ENCODE measurements around the gene ADRA2C. TPM values are rescaled to one million over a fixed set of nuclear protein-coding genes. Genes with fewer than 3 reads are reported as not detected.
A peak's percentile ranks its signal among the peaks of the same experiment; 100 is the strongest.

The ADRA2C gene
- total RNA-seq, 1 experiment from 2014 or later = 28.1 TPM

- no peaks in the 10 kb centered on the region for H3K79me2 ChIP-seq (ENCODE audit: insufficient read depth, low read length)
Observed at GRCh38 chr4:3756343-3757059, 9.7 kb upstream of the ADRA2C start.

DNA sequence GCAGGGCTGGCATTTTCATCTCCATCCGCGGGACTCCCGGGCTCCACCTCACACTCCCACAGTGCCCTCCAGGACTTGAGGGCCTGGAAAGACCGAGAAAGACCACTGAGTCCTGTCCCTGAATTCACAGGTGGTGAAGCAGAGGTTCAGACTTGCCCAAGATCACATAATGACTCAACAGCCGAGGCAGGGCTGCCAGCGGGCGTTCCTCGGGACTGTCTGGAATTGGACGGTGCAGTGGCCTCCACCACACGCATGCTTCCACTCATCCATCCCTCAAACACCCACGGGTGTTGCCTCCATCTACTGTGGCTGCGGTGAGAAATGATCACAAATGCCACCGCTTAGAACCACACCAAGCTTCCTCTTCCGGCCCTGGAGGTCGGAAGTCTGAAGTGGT, 6.9 kb upstream of the ADRA2C start:
- ATAC-seq = no peak
- intact Hi-C loops (cut with micrococcal nuclease) = no loop called here
- BruUV-seq (replicated peaks) = no TSS peak
- no peak for DNase-seq (ENCODE audit: low read depth, low spot score)
- no peaks in the 10 kb centered on the region for H3K9me2 ChIP-seq (ENCODE audit: insufficient read depth)
- no peak overlapping the region for H3K4me2 ChIP-seq (ENCODE audit: low read length)
- no peaks in the 10 kb centered on the region for H3K27me3 ChIP-seq (ENCODE audit: insufficient read depth, low read length)
- H3K36me3 ChIP-seq (ENCODE audit: control insufficient read depth in 1 of 2, insufficient read depth in 2 of 2, low read length in 2 of 2) = no peaks in the 10 kb centered on the region
- H3K27ac ChIP-seq (ENCODE audit: low read depth, low read length) = no peak overlapping the region
- no peak overlapping the region for H3K9ac ChIP-seq (ENCODE audit: low read length)
- H3K4me1 ChIP-seq (ENCODE audit: control insufficient read depth in 1 of 2, insufficient read depth in 2 of 2, low read length in 2 of 2) = peaks cover 0 to 7% of the 10 kb centered on the region in 2 experiments; a peak in 1 of 4 replicates
- ChIA-PET POLR2A (no interaction called here), CTCF (no interaction called here), RAD21 (ENCODE audit: low non-redundant PET in 1 of 2, low total read pairs in 2 of 2, uncharacterized antibody in 2 of 2, unreplicated experiment in 2 of 2) (no interaction called here)
- TF ChIP-seq SP1 (IDR thresholded peaks at IDR 0.05; ENCODE audit: low read depth) = no peak
- TF ChIP-seq, protein P1, sequence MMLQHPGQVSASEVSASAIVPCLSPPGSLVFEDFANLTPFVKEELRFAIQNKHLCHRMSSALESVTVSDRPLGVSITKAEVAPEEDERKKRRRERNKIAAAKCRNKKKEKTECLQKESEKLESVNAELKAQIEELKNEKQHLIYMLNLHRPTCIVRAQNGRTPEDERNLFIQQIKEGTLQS (IDR thresholded peaks at IDR 0.05) = no peak
- no peak for TF ChIP-seq EZH2phosphoT487 (IDR thresholded peaks at IDR 0.05; ENCODE audit: borderline replicate concordance)
- TF ChIP-seq ZBTB33 (IDR thresholded peaks at IDR 0.05; ENCODE audit: extremely low read depth, insufficient replicate concordance, low read length) = no peak
- TF ChIP-seq TCF7L2 (IDR thresholded peaks at IDR 0.05; ENCODE audit: borderline replicate concordance, extremely low read depth, insufficient read depth, insufficient read length) = no peak
- no peak for TF ChIP-seq CEBPB (IDR thresholded peaks at IDR 0.05; ENCODE audit: low read depth)
- TF ChIP-seq, protein P2, sequence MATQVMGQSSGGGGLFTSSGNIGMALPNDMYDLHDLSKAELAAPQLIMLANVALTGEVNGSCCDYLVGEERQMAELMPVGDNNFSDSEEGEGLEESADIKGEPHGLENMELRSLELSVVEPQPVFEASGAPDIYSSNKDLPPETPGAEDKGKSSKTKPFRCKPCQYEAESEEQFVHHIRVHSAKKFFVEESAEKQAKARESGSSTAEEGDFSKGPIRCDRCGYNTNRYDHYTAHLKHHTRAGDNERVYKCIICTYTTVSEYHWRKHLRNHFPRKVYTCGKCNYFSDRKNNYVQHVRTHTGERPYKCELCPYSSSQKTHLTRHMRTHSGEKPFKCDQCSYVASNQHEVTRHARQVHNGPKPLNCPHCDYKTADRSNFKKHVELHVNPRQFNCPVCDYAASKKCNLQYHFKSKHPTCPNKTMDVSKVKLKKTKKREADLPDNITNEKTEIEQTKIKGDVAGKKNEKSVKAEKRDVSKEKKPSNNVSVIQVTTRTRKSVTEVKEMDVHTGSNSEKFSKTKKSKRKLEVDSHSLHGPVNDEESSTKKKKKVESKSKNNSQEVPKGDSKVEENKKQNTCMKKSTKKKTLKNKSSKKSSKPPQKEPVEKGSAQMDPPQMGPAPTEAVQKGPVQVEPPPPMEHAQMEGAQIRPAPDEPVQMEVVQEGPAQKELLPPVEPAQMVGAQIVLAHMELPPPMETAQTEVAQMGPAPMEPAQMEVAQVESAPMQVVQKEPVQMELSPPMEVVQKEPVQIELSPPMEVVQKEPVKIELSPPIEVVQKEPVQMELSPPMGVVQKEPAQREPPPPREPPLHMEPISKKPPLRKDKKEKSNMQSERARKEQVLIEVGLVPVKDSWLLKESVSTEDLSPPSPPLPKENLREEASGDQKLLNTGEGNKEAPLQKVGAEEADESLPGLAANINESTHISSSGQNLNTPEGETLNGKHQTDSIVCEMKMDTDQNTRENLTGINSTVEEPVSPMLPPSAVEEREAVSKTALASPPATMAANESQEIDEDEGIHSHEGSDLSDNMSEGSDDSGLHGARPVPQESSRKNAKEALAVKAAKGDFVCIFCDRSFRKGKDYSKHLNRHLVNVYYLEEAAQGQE (IDR thresholded peaks at IDR 0.05; ENCODE audit: low read depth) = no peak
- H3K79me2 ChIP-seq (ENCODE audit: insufficient read depth, low read length) = no peaks in the 10 kb centered on the region
- H3K9me3 ChIP-seq (ENCODE audit: control insufficient read depth in 1 of 2, insufficient read depth in 1 of 2, low read depth in 1 of 2, low read length in 2 of 2) = no peaks in the 10 kb centered on the region
- no peaks in the 10 kb centered on the region for H4K20me1 ChIP-seq (ENCODE audit: insufficient read depth)
- no peak overlapping the region for H3K4me3 ChIP-seq (replicated peaks in 1 of 2; ENCODE audit: low read depth in 1 of 2, low read length in 2 of 2)
- no peak overlapping the region for H2AFZ ChIP-seq (ENCODE audit: low read depth, low read length, poor library complexity, severe bottlenecking)

More at GRCh38 chr4:3756343-3757059, 9.7 kb upstream of the ADRA2C start:
- Histone ChIP-seq H3K9ac (ENCODE audit: low read length) (no peak overlapping the region), H3K4me1 (ENCODE audit: control insufficient read depth in 1 of 2, insufficient read depth in 2 of 2, low read length in 2 of 2) (peaks cover 0 to 7% of the 10 kb centered on the region in 2 experiments; a peak in 1 of 4 replicates), H3K9me2 (ENCODE audit: insufficient read depth) (no peaks in the 10 kb centered on the region), H3K27me3 (ENCODE audit: insufficient read depth, low read length) (no peaks in the 10 kb centered on the region), H3K9me3 (ENCODE audit: control insufficient read depth in 1 of 2, insufficient read depth in 1 of 2, low read depth in 1 of 2, low read length in 2 of 2) (no peaks in the 10 kb centered on the region), H2AFZ (ENCODE audit: low read depth, low read length, poor library complexity, severe bottlenecking) (no peak overlapping the region), H3K4me2 (ENCODE audit: low read length) (0 out of 2 replicates have a peak overlapping the region, but pooled peaks have one; percentile 33), H4K20me1 (ENCODE audit: insufficient read depth) (no peaks in the 10 kb centered on the region), H3K36me3 (ENCODE audit: control insufficient read depth in 1 of 2, insufficient read depth in 2 of 2, low read length in 2 of 2) (no peaks in the 10 kb centered on the region), H3K27ac (ENCODE audit: low read depth, low read length) (no peak overlapping the region), H3K4me3 (replicated peaks in 1 of 2; ENCODE audit: low read depth in 1 of 2, low read length in 2 of 2) (no peak overlapping the region)
- no TSS peak for BruUV-seq (replicated peaks)
- TF ChIP-seq YY1 (IDR thresholded peaks at IDR 0.05; ENCODE audit: extremely low read depth, insufficient replicate concordance, low read depth, low read length) (peak; percentile 96), POLR2AphosphoS5 (IDR thresholded peaks at IDR 0.05; ENCODE audit: low read depth, low read length) (no peak), ZNF274 (IDR thresholded peaks at IDR 0.05; ENCODE audit: low read depth, low read length) (no peak), FOSL1 (IDR thresholded peaks at IDR 0.05; ENCODE audit: low read depth) (no peak), EZH2phosphoT487 (IDR thresholded peaks at IDR 0.05; ENCODE audit: borderline replicate concordance) (no peak), SIN3A (IDR thresholded peaks at IDR 0.05; ENCODE audit: low read depth) (no peak)
- POLR2A ChIA-PET = interaction anchor here (1.2 kb wide), 1 partner anchor 9 kb away, joined by 5 read pairs; no protein-coding TSS in a partner anchor
- intact Hi-C loops (cut with micrococcal nuclease) = no loop called here
- DNase-seq (ENCODE audit: low read depth, low spot score) (peak; percentile 47), ATAC-seq (peak; percentile 91)
- CTCF ChIA-PET = interaction anchor here (1.1 to 1.3 kb wide), 2 partner anchors 9 kb away, joined by 4 to 5 read pairs; no protein-coding TSS in a partner anchor
- RAD21 ChIA-PET (ENCODE audit: low non-redundant PET in 1 of 2, low total read pairs in 2 of 2, uncharacterized antibody in 2 of 2, unreplicated experiment in 2 of 2) = no interaction called here

Data from HCT116 (cell line).